GM04503 (cell line): ENCODE results near the gene EFR3B.
"Not testable (repeated sequence)": the region's sequence is repeated elsewhere in the genome, so short reads cannot be mapped to it uniquely, and the experiment has no call there.

Experiments used
- DNase-seq: peaks from one replicate; pipeline ENCODE4 v3.0.0-alpha.2; 2012; ENCODE audit warnings: low read depth

EFR3B gene

GRCh38 chr2:25073025-25073424 is 31.1 kb downstream of the EFR3B start:
- no peak for DNase-seq

GRCh38 chr2:25073914-25074313 is 32.0 kb downstream of the EFR3B start:
- no peak for DNase-seq

DNA sequence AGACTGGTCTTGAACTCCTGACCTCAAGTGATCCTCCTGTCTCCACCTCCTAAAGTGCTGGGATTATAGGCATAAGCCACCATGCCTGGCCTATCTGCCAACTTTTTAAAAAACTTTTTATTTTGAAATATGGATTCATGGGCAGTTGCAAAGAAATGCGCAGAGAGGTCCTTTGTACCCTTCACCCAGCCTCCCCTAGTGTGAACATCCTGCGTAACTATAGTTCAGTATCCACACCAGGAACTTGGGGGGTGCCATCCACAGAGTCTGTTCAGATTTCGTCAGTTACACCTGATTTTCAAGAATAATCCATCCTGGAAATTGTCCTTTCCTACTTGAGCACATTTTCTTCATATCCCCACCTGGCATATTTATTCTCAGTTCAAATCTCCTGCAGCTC is 33.0 kb downstream of the EFR3B start:
- DNase-seq = no peak

DNA sequence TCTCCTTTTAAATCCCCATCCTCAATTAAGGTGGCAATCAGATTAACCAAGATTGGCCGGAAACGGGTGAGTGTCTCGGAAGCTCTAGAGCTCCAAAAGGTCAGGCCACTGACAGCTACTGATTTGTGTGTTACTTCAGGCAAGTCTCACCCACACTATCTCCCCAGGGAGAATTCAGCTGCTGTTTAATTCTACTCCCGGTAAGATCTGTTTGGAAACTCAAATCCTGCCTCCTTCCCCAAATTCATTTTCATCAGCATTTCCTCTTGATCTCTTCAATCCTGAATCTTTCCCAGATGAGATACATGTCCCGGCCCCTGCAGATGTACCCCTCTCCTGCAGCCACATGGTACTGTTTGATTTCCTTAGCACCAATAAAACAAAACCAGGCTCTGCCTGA is 34.9 kb downstream of the EFR3B start:
- DNase-seq = no peak

DNA sequence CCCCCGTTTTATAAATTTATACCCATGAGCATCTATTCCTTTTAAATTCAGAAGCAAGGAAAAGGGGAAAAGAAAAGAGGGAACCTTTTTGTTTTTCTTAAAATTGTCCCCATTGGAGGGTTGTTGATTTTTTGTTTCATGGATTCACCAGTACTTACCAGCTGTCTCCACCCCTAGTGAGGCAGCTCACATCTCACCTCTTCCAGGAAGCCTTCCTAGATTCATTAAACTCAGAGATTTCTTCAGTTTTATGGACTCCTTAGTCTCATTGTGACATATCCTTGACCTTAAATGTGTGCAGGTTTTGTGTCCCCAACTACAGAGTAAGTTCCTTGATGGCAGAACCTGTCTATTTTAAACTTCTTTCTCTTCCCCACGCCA is 35.9 kb downstream of the EFR3B start:
- DNase-seq = no peak

DNA sequence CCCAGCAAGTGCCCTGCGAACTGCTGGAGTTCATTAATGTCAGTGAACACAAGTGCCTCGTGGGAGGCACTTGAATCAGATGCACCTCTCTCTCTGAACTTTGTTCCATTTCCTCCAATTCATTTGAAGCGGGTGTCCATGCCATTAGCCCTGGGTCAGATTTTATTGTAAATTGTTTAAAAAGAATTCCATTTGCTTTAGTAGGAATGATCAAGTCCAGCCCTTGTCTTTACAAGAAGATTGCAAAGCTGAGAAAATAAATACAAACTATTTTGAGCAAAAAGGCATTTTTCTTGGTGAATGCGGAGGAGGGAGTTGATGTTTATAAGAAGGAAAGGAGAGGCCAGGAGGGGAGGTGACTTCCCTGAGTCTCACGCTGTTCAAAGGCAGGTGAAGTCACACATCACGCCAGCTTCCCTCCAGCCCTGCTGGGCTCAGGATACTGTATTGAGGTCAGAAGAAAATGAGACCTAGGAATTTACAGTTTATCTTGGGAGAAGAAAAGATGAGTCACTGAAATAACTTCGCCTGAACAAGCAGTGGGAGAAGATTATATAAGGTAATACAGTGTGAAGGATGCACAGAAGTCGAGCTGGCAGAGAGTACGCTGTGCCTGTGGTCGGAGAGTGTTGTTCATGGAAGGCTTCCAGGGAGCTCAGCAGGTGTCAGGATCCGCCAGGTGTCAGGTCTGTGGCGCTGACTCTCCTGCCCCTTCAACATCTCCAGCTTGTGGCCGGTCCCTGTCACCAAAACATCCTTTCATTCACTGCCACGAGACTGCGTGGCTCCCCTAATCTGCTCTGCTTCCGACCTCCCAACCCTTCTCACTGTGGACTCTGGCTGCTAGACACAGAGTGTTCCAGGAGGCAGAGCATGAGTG is 36.5 kb downstream of the EFR3B start:
- peak; percentile 27 for DNase-seq

DNA sequence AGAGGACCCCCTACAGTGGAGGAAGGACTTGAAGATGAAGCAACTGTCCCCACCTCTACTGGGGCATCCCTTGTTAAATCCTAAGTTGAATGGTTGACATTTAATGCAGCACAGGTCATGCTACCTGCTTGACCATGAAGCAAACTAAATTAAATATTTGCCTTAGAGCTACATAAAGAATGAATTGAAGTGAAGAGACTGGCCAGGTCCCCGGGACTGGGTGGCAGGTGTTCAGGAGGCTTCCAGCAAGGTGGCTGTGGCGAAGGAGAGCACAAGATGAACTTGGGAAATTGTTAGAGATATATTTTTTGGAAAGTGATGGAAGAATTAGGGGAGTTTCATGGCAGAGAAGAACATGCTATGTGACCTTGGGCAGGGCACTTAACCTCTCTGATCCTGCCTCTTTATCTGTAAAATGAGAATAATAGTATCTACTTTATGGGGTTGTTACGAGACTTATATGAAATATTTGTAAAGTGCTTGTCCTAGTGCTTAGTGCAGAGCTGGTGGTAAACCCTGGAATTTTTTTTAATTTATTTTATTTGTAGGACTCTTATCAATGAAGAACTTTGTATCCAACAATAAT is 37.3 kb downstream of the EFR3B start:
- DNase-seq = no peak

DNA sequence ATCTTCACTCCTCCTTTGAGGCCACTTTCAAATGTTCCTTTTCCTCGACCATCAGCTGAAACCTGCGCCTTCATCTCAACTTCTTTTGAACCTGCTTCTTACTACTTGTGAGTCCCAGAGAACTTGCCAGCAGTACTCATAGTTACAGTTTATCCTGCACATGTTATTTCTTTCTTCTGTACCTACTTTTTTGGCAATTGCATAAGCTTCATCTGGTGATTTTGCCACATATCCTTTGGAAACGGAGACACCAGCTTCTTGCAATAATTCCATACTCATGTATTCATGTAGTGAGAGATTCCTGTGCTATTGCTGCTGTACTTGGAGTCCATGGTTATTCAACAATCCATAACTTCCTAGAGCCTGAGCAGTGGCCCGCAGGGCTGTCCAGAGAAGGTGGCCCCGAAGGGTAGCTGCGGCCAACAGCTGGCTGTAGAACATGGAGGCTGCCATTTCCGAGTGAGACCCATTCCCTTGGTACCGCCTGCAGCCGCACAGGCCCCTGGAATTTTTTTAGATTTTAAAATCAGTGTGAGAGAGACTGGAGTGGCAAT is 39.4 kb downstream of the EFR3B start:
- DNase-seq = no peak

GRCh38 chr2:25082002-25082622 is 40.2 kb downstream of the EFR3B start:
- DNase-seq = no peak

- DNase-seq = no peak
Observed at GRCh38 chr2:25085761-25086560, 44.1 kb downstream of the EFR3B start.

GRCh38 chr2:25088817-25089516 is 47.1 kb downstream of the EFR3B start:
- DNase-seq = no peak

DNA sequence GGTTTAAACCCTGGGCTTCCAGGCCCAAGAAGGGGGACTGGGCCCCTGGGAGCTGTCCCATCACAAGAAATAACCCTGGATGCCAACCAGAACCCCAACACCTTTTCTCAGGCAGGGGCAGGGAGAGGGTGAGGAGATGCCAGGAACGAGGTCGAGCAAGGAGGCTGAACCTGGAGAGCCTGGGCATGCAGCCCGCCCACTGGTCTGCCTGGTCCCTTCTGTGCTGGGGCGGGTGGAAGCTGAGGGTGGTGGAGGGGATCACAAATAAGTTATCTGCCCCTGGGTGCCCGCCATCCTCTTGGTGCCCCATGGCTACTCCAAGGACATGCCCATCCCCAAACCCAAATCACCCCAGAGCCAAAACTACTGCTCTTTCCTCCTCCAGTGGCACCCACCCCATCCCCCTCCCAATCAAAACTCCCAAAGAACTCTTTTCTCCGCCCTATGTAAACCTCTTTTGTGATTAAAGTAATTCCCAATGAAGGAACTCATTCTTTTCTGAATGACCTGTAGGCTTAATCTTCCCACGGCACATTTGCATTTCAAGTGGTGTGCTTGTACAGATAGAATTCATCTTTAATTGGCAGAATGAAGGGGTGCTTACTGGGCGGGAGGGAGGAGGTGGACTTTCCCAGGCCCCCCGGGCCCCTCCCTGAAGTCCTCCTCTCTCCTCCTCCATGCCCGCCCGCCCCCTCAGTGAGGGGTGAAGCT is 47.9 kb downstream of the EFR3B start:
- DNase-seq = no peak

DNA sequence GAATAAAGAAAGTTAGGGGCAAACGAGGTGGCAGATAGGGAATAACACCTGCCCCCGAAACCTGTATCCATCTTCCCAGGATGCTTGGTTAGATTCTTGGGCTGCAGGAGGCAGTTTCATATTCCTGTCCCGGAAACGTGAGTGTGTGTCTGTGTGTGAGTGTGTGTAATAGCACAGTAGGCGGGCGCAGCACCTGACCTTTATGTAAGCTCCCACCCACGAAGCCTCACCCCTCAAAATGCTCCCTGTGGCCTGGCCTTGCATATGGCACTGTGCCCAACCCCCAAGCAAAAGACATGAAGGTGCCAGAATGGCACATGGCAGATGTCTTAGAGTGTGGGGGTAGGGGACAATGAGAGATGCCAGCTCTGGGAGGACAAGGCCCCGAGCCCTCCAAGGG is 48.9 kb downstream of the EFR3B start:
- DNase-seq = no peak

GRCh38 chr2:25091265-25091664 is 49.4 kb downstream of the EFR3B start:
- DNase-seq = no peak

DNA sequence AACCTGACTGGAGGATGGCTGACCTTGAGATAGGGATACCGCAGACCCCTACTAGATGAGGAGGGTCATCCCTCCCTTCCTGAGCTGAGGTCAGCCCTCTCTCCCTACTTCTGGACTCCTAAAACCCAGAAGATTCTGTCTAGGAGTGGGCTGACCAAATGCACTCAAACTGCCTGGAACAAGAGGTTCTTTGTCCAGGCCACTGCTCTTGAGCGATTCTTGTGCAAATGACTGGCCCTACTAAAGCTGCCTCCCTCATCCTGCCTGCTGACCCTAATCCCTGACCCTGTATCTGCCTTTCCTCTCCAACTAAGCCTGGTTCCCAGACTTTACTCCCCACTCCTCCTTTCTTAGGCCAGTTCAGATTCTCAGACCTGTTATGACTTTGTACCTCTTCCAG is 56.2 kb downstream of the EFR3B start:
- DNase-seq = no peak

DNA sequence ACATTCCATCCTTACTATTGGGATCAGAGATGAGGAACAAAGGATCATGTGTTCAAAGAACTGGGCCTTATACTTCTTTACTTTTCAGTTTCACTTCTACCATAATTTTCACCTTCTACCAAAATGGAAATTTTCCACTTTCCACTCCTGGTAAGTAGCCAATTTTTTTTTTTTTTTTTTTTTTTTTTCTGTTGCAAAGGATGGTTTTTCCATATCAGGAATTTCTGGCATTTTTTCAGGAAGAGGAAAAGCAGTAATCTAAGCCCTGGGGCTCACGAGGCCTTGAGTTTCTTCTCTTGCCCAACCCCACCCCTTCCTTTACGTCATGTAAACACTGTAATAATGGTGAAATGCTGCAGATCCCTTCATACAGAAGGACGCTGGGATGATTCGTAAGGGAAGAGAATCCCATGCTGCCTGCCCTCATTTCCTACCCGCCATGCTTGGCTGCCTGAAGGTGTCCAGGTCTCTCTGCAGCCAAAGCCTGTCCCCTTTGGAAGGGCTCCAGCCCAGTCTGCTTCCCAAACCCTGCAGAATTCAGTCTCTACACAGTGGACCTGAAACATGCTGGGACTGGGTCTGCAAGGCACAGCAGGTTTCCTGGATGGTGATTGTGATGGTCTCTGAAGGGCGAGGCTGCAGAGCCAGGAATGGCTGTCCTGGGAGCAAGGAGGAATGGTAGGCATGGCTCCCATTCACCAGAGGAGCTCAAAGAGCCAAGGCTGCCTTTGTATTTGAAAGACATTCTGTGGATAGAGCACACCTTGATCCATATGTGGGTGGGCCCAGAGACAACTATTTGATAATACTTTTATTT is 57.0 kb downstream of the EFR3B start:
- DNase-seq = no peak

GRCh38 chr2:25102352-25102751 is 60.5 kb downstream of the EFR3B start:
- DNase-seq = not testable (repeated sequence)

DNA sequence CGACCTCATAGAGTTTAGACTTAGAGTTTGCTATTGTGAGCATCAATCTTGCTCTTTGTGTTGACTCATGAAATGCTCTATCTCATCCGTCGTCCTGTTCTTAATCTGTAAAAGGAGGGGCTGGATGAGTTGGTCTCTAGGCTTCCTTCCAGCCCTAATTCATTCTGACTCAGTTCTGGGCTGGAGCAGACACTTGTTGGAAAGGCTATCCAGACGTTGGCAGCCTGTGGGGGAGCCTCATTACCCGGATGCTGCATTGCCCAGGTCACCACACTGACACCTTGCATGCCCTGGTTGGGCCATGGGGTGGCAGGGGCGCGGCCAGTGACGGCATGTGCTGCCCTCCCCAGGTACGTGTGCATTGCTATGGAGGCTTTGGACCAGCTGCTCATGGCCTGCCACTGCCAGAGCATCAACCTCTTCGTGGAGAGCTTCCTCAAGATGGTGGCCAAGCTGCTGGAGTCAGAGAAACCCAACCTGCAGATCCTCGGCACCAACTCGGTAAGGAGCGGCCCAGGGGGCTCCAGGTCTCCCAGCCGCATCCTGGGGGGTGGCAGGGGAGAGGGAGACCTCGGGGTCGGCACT is 61.5 kb downstream of the EFR3B start:
- peak; percentile 85 for DNase-seq

DNA sequence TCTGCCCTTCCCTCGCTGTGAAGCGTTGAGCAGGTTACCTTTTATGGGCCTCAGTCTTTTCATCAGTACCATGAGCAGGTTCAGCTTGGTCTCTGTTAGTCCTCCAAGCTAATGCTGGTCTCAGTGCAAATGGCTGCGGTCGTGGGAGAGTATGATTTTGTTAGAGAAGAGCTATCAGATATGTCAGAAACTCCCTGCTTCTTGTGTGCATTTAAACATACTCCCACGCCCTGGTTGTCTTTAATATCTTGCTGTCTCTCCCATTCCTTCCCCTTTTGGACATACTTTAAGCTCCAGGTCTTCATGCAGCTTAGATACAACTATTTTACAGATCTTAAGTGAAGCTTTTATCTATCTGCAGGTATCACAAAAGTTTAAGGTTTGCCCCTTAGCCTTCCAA is 62.9 kb downstream of the EFR3B start:
- DNase-seq = no peak
